Tibial artery (tissue), 4 donors: Measurements from ENCODE around the gene ABTB2.

Experiments
- DNase-seq, 2 donors: peaks; one replicate each; pipeline ENCODE4 v3.0.0-alpha.2; 2019
- H3K27ac ChIP-seq, 2 donors: fragments of 200-600 bp; sonication (generic) in 1 of 2; 1 replicate in 1 of 2; 2 replicates in 1 of 2; pipeline ENCODE4 v1.5.1; 2018 to 2019; ENCODE audit warnings: mild to moderate bottlenecking in 1 of 2
- H3K27me3 ChIP-seq, 2 donors: fragments of 200-600 bp; sonication (generic) in 1 of 2; one replicate each; pipeline versions ENCODE4 v1.5.1 to v1.6.0; 2016 to 2019
- H3K36me3 ChIP-seq, 3 donors: fragments of 200-600 bp; sonication (generic) in 2 of 3; one replicate each; pipeline ENCODE4 v1.5.1; 2016 to 2019; ENCODE audit warnings: mild to moderate bottlenecking in 2 of 3
- H3K4me1 ChIP-seq, 4 donors: fragments of 200-600 bp; sonication (generic) in 2 of 4; 1 replicate in 3 of 4; 2 replicates in 1 of 4; pipeline ENCODE4 v1.5.1; 2016 to 2019
- H3K4me3 ChIP-seq, 2 donors: fragments of 200-600 bp; sonication (generic) in 1 of 2; 1 replicate in 1 of 2; 2 replicates in 1 of 2; pipeline ENCODE4 v1.5.1; 2018 to 2019; ENCODE audit warnings: mild to moderate bottlenecking in 2 of 2
- H3K9me3 ChIP-seq, 3 donors: fragments of 200-600 bp; sonication (generic) in 1 of 3; one replicate each; pipeline ENCODE4 v1.5.1; 2016 to 2019
- intact Hi-C: fragments of 100-400 bp; cut with DNase I; formaldehyde crosslinking; loops from one replicate; pipeline ENCODE4 v1.15.0; 2023; ENCODE audit warnings: low total_unique reads
- TF ChIP-seq, protein P1 (sequence below), 2 experiments: fragments of 200-600 bp in 1 of 2; fragments of 450-650 bp in 1 of 2; IDR thresholded peaks; one replicate each; pipeline ENCODE4 v1.5.1; 2017 to 2019; ENCODE audit warnings: antibody characterized with exemption in 2 of 2, mild to moderate bottlenecking in 1 of 2, moderate library complexity in 1 of 2

Gene ABTB2

DNA sequence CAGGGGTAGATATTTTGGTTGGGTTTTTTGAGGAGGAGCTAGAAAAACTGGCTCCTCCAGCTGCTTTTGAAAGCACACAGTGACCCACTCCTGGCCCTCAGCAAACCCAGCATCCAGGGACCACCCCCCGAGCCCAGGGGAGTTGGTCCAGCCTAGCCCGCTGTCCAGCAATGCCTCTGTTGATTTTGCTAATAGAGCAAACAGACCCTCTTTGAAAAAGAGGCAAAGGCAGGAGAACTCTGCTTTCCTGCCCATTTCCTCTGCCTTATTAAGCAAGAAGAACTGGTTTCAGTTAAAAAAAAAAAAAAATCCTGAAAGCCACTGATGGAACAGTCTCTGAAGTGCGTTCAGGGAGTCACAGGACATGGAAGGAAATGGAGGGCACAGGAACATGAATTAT lies 25.3 kb downstream of the ABTB2 start:
- intact Hi-C loops = loop anchor here (10.0 kb wide), 1 partner anchor 842 kb away; no protein-coding TSS in a partner anchor
- H3K27ac ChIP-seq = peak overlapping the region; percentile 60 to 65
- TF ChIP-seq, protein P1, sequence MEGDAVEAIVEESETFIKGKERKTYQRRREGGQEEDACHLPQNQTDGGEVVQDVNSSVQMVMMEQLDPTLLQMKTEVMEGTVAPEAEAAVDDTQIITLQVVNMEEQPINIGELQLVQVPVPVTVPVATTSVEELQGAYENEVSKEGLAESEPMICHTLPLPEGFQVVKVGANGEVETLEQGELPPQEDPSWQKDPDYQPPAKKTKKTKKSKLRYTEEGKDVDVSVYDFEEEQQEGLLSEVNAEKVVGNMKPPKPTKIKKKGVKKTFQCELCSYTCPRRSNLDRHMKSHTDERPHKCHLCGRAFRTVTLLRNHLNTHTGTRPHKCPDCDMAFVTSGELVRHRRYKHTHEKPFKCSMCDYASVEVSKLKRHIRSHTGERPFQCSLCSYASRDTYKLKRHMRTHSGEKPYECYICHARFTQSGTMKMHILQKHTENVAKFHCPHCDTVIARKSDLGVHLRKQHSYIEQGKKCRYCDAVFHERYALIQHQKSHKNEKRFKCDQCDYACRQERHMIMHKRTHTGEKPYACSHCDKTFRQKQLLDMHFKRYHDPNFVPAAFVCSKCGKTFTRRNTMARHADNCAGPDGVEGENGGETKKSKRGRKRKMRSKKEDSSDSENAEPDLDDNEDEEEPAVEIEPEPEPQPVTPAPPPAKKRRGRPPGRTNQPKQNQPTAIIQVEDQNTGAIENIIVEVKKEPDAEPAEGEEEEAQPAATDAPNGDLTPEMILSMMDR (IDR thresholded peaks at IDR 0.05) = no peak
- no peak overlapping the region for H3K4me3 ChIP-seq
- DNase-seq = no peak
- no peaks in the 10 kb centered on the region for H3K36me3 ChIP-seq
- peaks cover 0 to 68% (median 46%) of the 10 kb centered on the region in 4 donors for H3K4me1 ChIP-seq
- no peaks in the 10 kb centered on the region for H3K27me3 ChIP-seq
- no peaks in the 10 kb centered on the region for H3K9me3 ChIP-seq

- H3K36me3 ChIP-seq = no peaks in the 10 kb centered on the region
- peak overlapping the region; percentile 60 to 65 for H3K27ac ChIP-seq
- intact Hi-C loops = loop anchor here (10.0 kb wide), 1 partner anchor 843 kb away; no protein-coding TSS in a partner anchor
- DNase-seq = no peak
- H3K27me3 ChIP-seq = no peaks in the 10 kb centered on the region
- TF ChIP-seq, protein P1 (IDR thresholded peaks at IDR 0.05) = no peak
- no peaks in the 10 kb centered on the region for H3K9me3 ChIP-seq
- H3K4me1 ChIP-seq = peaks cover 0 to 76% (median 50%) of the 10 kb centered on the region in 4 donors
- H3K4me3 ChIP-seq = no peak overlapping the region
Measured at GRCh38 chr11:34331736-34332135, 26.1 kb downstream of the ABTB2 start.

DNA sequence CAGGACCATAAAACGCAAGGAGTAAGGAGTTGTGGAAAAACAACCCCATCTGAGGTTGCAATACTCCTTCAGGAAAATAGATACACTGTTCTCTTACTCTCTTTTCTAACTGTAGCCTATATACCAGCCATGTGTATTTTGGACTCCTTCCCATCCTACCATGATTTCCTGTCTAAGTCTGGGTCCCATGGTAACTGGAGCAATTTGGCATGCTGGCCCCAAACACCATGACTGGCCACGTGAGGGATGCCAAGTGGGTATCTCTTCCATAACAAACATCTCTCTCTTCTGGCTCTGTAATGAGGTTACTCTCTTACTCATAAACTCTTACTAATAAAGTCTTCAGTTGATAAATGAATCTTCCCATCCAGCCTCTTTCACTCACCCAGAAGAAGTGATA lies 26.5 kb downstream of the ABTB2 start:
- no peak overlapping the region for H3K4me3 ChIP-seq
- peak; percentile 62 to 78 for DNase-seq
- H3K4me1 ChIP-seq = peaks cover 0 to 80% (median 51%) of the 10 kb centered on the region in 4 donors
- H3K27me3 ChIP-seq = no peaks in the 10 kb centered on the region
- intact Hi-C loops = loop anchor here (10.0 kb wide), 1 partner anchor 843 kb away; no protein-coding TSS in a partner anchor
- H3K36me3 ChIP-seq = no peaks in the 10 kb centered on the region
- no peaks in the 10 kb centered on the region for H3K9me3 ChIP-seq
- H3K27ac ChIP-seq = peak overlapping the region; percentile 60 to 65
- TF ChIP-seq, protein P1 (IDR thresholded peaks at IDR 0.05) = no peak

DNA sequence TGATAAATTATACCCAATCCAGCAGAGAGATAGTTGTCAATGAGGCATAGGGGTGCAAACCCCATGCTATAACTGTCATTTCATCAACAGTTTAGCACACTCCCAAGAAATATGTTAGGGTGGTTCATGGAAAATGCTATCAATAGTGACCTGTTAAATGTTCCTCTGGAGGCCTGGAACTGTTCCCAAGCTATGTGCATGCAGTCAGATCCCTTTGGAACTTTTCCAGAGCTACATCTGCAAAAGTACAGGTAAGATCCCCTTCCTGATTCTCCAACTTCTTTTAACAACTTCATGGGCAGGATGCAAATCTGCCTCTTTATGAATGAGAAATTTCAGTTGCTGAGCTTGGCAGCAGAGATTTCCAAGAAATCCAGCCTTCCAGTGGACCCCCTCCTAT lies 27.2 kb downstream of the ABTB2 start:
- H3K36me3 ChIP-seq = no peaks in the 10 kb centered on the region
- intact Hi-C loops = loop anchor here (10.0 kb wide), 1 partner anchor 844 kb away; no protein-coding TSS in a partner anchor
- H3K4me3 ChIP-seq = no peak overlapping the region
- H3K27ac ChIP-seq = peak overlapping the region; percentile 60 to 65
- DNase-seq = no peak
- TF ChIP-seq, protein P1 (IDR thresholded peaks at IDR 0.05) = no peak
- no peaks in the 10 kb centered on the region for H3K9me3 ChIP-seq
- H3K4me1 ChIP-seq = peaks cover 0 to 83% (median 51%) of the 10 kb centered on the region in 4 donors
- H3K27me3 ChIP-seq = no peaks in the 10 kb centered on the region

DNA sequence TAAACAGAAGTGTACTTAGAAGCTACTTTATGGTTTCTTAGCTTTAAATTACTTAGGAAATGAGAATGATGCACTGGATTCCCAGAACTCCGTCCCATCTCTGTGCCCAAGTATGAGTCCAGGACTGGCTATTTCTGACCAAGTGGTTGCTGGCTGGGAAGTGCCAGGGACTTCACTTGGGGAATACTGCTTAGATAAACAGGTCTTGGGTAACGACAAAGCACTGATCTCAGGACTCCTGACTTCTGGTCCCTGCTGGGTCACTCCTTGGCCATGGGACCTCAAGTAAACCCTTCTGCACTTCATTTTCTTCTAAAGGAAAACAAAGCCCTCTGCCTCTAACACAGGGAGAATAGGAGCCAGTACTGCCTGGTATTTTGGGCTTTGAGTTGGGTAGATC lies 27.9 kb downstream of the ABTB2 start:
- H3K36me3 ChIP-seq = no peaks in the 10 kb centered on the region
- H3K9me3 ChIP-seq = no peaks in the 10 kb centered on the region
- H3K4me1 ChIP-seq = peaks cover 0 to 85% (median 52%) of the 10 kb centered on the region in 4 donors
- no peaks in the 10 kb centered on the region for H3K27me3 ChIP-seq
- peak; percentile 72 to 83 for DNase-seq
- TF ChIP-seq, protein P1 (IDR thresholded peaks at IDR 0.05) = no peak
- intact Hi-C loops = loop anchor here (10.0 kb wide), 1 partner anchor 845 kb away; no protein-coding TSS in a partner anchor
- H3K27ac ChIP-seq = peak overlapping the region; percentile 46 to 65
- no peak overlapping the region for H3K4me3 ChIP-seq

DNA sequence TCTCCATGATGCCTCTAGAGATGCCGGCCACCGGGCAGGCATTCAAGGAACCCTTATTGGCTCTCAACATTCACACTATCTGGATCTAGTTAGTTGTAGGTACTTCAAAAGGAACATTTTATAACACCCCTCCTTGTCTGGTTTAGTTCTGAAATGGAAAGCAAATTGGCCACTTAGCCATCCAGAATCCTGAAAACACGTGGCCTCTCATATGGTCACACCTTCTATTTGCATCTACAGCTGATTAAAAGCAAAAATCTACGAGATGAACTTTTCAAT lies 29.2 kb downstream of the ABTB2 start:
- H3K9me3 ChIP-seq = no peaks in the 10 kb centered on the region
- H3K4me1 ChIP-seq = peaks cover 0 to 91% (median 60%) of the 10 kb centered on the region in 4 donors
- intact Hi-C loops = no loop called here
- no peaks in the 10 kb centered on the region for H3K27me3 ChIP-seq
- H3K27ac ChIP-seq = peak overlapping the region; percentile 46 to 65
- H3K36me3 ChIP-seq = no peaks in the 10 kb centered on the region
- no peak for DNase-seq
- no peak overlapping the region for H3K4me3 ChIP-seq
- TF ChIP-seq, protein P1 (IDR thresholded peaks at IDR 0.05) = no peak
